HEK293 (cell line): ENCODE measurements around the gene CUEDC1.
A peak's percentile ranks its signal among the peaks of the same experiment; 100 is the strongest.

ENCODE experiments used
- CTCF ChIA-PET: fragments of 350-600 bp; formaldehyde crosslinking; extraction: SDS; loops from one replicate; lab custom pipeline; 2021; ENCODE audit warnings: antibody characterized with exemption; lab: Yijun Ruan, JAX
- POLR2A ChIA-PET: fragments of 300-600 bp; formaldehyde crosslinking; extraction: SDS; loops from one replicate; lab custom pipeline; 2020; ENCODE audit warnings: antibody characterized with exemption, inconsistent platforms; lab: Yijun Ruan, JAX
- H3K27ac ChIP-seq: fragments of 200-500 bp; sonication (Bioruptor generic); 2 replicates; pipeline ENCODE4 v1.5.1; 2014; ENCODE audit warnings: low read depth, low read length, control low read depth, inconsistent platforms; ENCODE audit errors: extremely low read depth
- H3K36me3 ChIP-seq, 2 experiments: fragments of 200-500 bp in 1 of 2; sonication (Bioruptor generic) in 1 of 2; 1 replicate in 1 of 2; 2 replicates in 1 of 2; pipeline ENCODE4 v1.5.1; 2014 to 2017; ENCODE audit warnings: inconsistent platforms in 2 of 2, low read length in 2 of 2; ENCODE audit not compliant: control insufficient read depth in 2 of 2, insufficient read depth in 1 of 2
- H3K4me1 ChIP-seq: fragments of 200-500 bp; sonication (Bioruptor generic); 2 replicates; pipeline ENCODE4 v1.5.1; 2014; ENCODE audit warnings: mild to moderate bottlenecking, low read length, inconsistent platforms; ENCODE audit not compliant: control insufficient read depth, insufficient read depth
- H3K4me3 ChIP-seq: 2 replicates; pipeline ENCODE4 v1.5.1; 2011; ENCODE audit warnings: low read depth, mild to moderate bottlenecking, control low read depth, low read length, moderate library complexity
- H3K9me3 ChIP-seq: fragments of 200-500 bp; sonication (Bioruptor generic); 2 replicates; pipeline ENCODE4 v1.5.1; 2014; ENCODE audit warnings: low read depth, low read length, inconsistent platforms; ENCODE audit not compliant: control insufficient read depth, insufficient read depth
- GLIS2 ChIP-seq: fragments of 450-650 bp; formaldehyde crosslinking; IDR thresholded peaks from 2 replicates; pipeline ENCODE4 v1.5.1; 2016; ENCODE audit warnings: missing biosample characterization, missing genetic modification characterization
- KLF10 ChIP-seq: fragments of 450-650 bp; IDR thresholded peaks from 2 replicates; pipeline ENCODE4 v1.5.1; 2018; ENCODE audit warnings: missing biosample characterization, mild to moderate bottlenecking, missing genetic modification characterization
- KLF8 ChIP-seq: fragments of 450-650 bp; formaldehyde crosslinking; IDR thresholded peaks from 2 replicates; pipeline ENCODE4 v1.5.1; 2016; ENCODE audit warnings: missing biosample characterization, missing genetic modification characterization
- KLF9 ChIP-seq: fragments of 450-650 bp; formaldehyde crosslinking; IDR thresholded peaks from 2 replicates; pipeline ENCODE4 v1.5.1; 2016; ENCODE audit warnings: missing biosample characterization, missing genetic modification characterization, low read depth
- SP2 ChIP-seq: fragments of 450-650 bp; formaldehyde crosslinking; IDR thresholded peaks from 2 replicates; pipeline ENCODE4 v1.5.1; 2016; ENCODE audit warnings: missing biosample characterization, missing genetic modification characterization
- ZBTB21 ChIP-seq: fragments of 450-650 bp; formaldehyde crosslinking; IDR thresholded peaks from 2 replicates; pipeline ENCODE4 v1.5.1; 2017; ENCODE audit warnings: missing biosample characterization, missing genetic modification characterization
- ZFP69B ChIP-seq: fragments of 450-650 bp; formaldehyde crosslinking; IDR thresholded peaks from 2 replicates; pipeline ENCODE4 v1.5.1; 2016; ENCODE audit warnings: missing biosample characterization, missing genetic modification characterization
- ZNF114 ChIP-seq: fragments of 450-650 bp; formaldehyde crosslinking; IDR thresholded peaks from 2 replicates; pipeline ENCODE4 v1.5.0; 2017; ENCODE audit warnings: missing biosample characterization, missing genetic modification characterization
- ZNF175 ChIP-seq: fragments of 450-650 bp; formaldehyde crosslinking; IDR thresholded peaks from 2 replicates; pipeline ENCODE4 v1.5.1; 2016; ENCODE audit warnings: missing biosample characterization, missing genetic modification characterization
- ZNF18 ChIP-seq: fragments of 450-650 bp; formaldehyde crosslinking; IDR thresholded peaks from 2 replicates; pipeline ENCODE4 v1.5.1; 2016; ENCODE audit warnings: missing biosample characterization, missing genetic modification characterization
- ZNF311 ChIP-seq: fragments of 450-650 bp; formaldehyde crosslinking; IDR thresholded peaks from 2 replicates; pipeline ENCODE4 v1.5.1; 2017; ENCODE audit warnings: missing biosample characterization, missing genetic modification characterization, borderline replicate concordance
- ZNF391 ChIP-seq: fragments of 450-650 bp; formaldehyde crosslinking; IDR thresholded peaks from 2 replicates; pipeline ENCODE4 v1.5.1; 2016; ENCODE audit warnings: low read depth, missing biosample characterization, missing genetic modification characterization, borderline replicate concordance
- ZNF514 ChIP-seq: fragments of 450-650 bp; formaldehyde crosslinking; IDR thresholded peaks from 2 replicates; pipeline ENCODE4 v1.5.1; 2016; ENCODE audit warnings: missing biosample characterization, missing genetic modification characterization
- ZNF561 ChIP-seq: fragments of 450-650 bp; IDR thresholded peaks from 2 replicates; pipeline ENCODE4 v1.5.1; 2018; ENCODE audit warnings: missing biosample characterization, missing genetic modification characterization, borderline replicate concordance
- ZNF585B ChIP-seq: fragments of 450-650 bp; formaldehyde crosslinking; IDR thresholded peaks from 2 replicates; pipeline ENCODE4 v1.5.1; 2016; ENCODE audit warnings: missing biosample characterization, missing genetic modification characterization
- ZNF701 ChIP-seq: fragments of 450-650 bp; formaldehyde crosslinking; IDR thresholded peaks from 2 replicates; pipeline ENCODE4 v1.5.1; 2016; ENCODE audit warnings: missing biosample characterization, missing genetic modification characterization
- ZNF747 ChIP-seq: fragments of 450-650 bp; formaldehyde crosslinking; IDR thresholded peaks from 2 replicates; pipeline ENCODE4 v1.5.1; 2016; ENCODE audit warnings: missing biosample characterization, missing genetic modification characterization
- ZSCAN16 ChIP-seq: fragments of 450-650 bp; formaldehyde crosslinking; IDR thresholded peaks from 2 replicates; pipeline ENCODE4 v1.5.1; 2016; ENCODE audit warnings: missing biosample characterization, missing genetic modification characterization
- ZSCAN5A ChIP-seq: fragments of 450-650 bp; formaldehyde crosslinking; IDR thresholded peaks from 2 replicates; pipeline ENCODE4 v1.5.1; 2016; ENCODE audit warnings: missing biosample characterization, missing genetic modification characterization
- TF ChIP-seq, protein P1 (sequence below): fragments of 450-650 bp; IDR thresholded peaks from 2 replicates; pipeline ENCODE4 v1.5.1; 2018; ENCODE audit warnings: missing biosample characterization, mild to moderate bottlenecking, missing genetic modification characterization
- TF ChIP-seq, protein P2 (sequence below): fragments of 450-650 bp; formaldehyde crosslinking; IDR thresholded peaks from 2 replicates; pipeline ENCODE4 v1.5.1; 2016; ENCODE audit warnings: missing biosample characterization, missing genetic modification characterization, borderline replicate concordance
- TF ChIP-seq, protein P3 (sequence below): fragments of 450-650 bp; formaldehyde crosslinking; IDR thresholded peaks from 2 replicates; pipeline ENCODE4 v1.5.1; 2016; ENCODE audit warnings: missing biosample characterization, missing genetic modification characterization

Gene CUEDC1

DNA sequence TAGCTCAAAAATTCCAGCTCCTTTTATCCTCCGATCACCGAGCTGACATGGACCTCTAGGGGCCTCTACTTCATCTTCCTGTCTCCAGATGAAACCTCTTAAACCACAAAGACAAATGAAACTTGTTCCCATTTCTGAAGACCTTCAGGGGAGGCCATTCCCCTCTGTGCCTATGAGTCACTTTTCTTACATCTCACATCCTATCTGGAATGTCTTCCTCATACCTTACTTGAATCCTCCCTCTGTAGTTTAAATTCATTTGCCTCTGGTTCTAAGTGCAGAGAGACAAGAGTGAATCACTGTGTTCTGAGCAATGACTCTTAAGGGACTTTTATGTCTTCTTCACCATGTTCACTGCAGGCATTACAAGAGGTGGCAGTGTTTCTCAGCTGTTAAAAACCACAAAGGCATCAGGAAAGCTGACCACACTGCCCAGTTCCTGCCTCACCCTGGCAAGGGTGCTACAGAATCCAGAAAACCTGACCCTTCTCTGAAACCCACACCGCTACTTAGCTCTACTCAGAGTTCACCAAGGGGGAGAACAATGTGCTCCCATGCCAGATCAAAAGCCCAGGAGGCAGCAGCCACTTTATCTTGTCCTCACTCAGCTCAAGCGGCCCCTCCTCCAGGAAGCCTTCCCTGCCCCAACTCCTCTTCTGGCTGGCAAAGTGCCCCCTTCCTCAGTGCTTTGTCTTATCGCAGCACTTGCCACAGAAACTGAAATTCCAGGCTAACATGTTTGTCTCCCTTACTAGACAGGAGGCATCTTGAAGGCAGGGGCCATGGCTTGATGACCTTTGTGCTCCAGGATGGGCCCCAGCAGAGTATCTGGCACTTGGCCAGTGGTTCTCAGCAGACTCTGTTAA is 6.4 kb downstream of the CUEDC1 start (continued):
- TF ChIP-seq, protein P1, sequence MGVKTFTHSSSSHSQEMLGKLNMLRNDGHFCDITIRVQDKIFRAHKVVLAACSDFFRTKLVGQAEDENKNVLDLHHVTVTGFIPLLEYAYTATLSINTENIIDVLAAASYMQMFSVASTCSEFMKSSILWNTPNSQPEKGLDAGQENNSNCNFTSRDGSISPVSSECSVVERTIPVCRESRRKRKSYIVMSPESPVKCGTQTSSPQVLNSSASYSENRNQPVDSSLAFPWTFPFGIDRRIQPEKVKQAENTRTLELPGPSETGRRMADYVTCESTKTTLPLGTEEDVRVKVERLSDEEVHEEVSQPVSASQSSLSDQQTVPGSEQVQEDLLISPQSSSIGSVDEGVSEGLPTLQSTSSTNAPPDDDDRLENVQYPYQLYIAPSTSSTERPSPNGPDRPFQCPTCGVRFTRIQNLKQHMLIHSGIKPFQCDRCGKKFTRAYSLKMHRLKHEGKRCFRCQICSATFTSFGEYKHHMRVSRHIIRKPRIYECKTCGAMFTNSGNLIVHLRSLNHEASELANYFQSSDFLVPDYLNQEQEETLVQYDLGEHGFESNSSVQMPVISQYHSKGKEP (tag by site-specific recombination), result no peak
- no peak for TF ChIP-seq ZFP69B (tag by site-specific recombination)

DNA sequence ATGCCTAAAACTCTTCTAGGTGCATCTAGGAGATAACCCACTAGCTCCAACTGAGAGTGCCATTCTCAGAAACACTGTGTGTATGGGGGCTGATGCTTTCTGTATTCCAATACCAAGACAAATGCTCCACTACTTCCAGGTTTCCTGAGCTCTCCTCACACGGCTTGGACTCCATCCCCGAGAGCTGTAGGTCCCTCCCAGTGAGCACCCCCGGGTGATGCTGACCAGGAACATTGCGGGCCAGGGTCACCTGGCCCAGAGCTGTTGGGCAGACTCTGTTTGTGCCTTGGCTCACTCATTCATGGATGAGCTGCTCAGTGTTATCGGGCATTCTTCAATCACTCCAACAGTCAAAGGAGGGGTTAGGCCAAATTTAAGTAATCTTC is 7.0 kb downstream of the CUEDC1 start:
- TF ChIP-seq ZNF701 (tag by site-specific recombination) (no peak), GLIS2 (tag by site-specific recombination) (no peak), ZNF514 (no peak), ZNF114 (no peak), ZSCAN5A (tag by site-specific recombination) (no peak), ZNF561 (no peak), KLF9 (no peak), ZNF585B (no peak), KLF10 (tag by site-specific recombination) (no peak), ZSCAN16 (tag by site-specific recombination) (no peak), ZBTB21 (no peak), KLF8 (no peak), ZNF747 (tag by site-specific recombination) (no peak), ZNF311 (no peak), SP2 (no peak), ZNF18 (no peak), ZNF391 (tag by site-specific recombination) (no peak), ZNF175 (no peak)
- TF ChIP-seq, protein P2, sequence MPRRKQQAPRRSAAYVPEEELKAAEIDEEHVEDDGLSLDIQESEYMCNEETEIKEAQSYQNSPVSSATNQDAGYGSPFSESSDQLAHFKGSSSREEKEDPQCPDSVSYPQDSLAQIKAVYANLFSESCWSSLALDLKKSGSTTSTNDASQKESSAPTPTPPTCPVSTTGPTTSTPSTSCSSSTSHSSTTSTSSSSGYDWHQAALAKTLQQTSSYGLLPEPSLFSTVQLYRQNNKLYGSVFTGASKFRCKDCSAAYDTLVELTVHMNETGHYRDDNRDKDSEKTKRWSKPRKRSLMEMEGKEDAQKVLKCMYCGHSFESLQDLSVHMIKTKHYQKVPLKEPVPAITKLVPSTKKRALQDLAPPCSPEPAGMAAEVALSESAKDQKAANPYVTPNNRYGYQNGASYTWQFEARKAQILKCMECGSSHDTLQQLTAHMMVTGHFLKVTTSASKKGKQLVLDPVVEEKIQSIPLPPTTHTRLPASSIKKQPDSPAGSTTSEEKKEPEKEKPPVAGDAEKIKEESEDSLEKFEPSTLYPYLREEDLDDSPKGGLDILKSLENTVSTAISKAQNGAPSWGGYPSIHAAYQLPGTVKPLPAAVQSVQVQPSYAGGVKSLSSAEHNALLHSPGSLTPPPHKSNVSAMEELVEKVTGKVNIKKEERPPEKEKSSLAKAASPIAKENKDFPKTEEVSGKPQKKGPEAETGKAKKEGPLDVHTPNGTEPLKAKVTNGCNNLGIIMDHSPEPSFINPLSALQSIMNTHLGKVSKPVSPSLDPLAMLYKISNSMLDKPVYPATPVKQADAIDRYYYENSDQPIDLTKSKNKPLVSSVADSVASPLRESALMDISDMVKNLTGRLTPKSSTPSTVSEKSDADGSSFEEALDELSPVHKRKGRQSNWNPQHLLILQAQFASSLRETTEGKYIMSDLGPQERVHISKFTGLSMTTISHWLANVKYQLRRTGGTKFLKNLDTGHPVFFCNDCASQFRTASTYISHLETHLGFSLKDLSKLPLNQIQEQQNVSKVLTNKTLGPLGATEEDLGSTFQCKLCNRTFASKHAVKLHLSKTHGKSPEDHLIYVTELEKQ (tag by site-specific recombination), result no peak
- TF ChIP-seq, protein P3, sequence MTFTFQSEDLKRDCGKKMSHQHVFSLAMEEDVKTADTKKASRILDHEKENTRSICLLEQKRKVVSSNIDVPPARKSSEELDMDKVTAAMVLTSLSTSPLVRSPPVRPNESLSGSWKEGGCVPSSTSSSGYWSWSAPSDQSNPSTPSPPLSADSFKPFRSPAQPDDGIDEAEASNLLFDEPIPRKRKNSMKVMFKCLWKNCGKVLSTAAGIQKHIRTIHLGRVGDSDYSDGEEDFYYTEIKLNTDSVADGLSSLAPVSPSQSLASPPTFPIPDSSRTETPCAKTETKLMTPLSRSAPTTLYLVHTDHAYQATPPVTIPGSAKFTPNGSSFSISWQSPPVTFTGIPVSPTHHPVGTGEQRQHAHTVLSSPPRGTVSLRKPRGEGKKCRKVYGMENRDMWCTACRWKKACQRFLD, result no peak
- Histone ChIP-seq H3K9me3 (no peaks in the 10 kb centered on the region), H3K27ac (peak overlapping the region; percentile 26; the same call in 1 of the 2 replicates), H3K4me1 (peaks cover 55% of the 10 kb centered on the region), H3K4me3 (no peak overlapping the region), H3K36me3 (no peaks in the 10 kb centered on the region)
- ChIA-PET POLR2A (interaction anchor here (0.8 to 3.2 kb wide), 6 partner anchors 8 to 73 kb away, joined by 3 to 22 read pairs (median 5); partner anchors contain the start of gene CUEDC1), CTCF (interaction anchor here (0.6 to 6.0 kb wide), 8 partner anchors 8 to 90 kb away, joined by 3 to 38 read pairs (median 6); no protein-coding TSS in a partner anchor)
